ENCODE results near the gene ITPKA. TPM values are rescaled to one million over a fixed set of nuclear protein-coding genes. Genes with fewer than 3 reads are reported as not detected.
"Not testable (repeated sequence)": the region's sequence is repeated elsewhere in the genome, so short reads cannot be mapped to it uniquely, and the experiment has no call there.

ITPKA gene
- 15.5 and 17.3 TPM in 2 replicates for total RNA-seq (2014; rRNA removed; shearing (Covaris generic))

DNA sequence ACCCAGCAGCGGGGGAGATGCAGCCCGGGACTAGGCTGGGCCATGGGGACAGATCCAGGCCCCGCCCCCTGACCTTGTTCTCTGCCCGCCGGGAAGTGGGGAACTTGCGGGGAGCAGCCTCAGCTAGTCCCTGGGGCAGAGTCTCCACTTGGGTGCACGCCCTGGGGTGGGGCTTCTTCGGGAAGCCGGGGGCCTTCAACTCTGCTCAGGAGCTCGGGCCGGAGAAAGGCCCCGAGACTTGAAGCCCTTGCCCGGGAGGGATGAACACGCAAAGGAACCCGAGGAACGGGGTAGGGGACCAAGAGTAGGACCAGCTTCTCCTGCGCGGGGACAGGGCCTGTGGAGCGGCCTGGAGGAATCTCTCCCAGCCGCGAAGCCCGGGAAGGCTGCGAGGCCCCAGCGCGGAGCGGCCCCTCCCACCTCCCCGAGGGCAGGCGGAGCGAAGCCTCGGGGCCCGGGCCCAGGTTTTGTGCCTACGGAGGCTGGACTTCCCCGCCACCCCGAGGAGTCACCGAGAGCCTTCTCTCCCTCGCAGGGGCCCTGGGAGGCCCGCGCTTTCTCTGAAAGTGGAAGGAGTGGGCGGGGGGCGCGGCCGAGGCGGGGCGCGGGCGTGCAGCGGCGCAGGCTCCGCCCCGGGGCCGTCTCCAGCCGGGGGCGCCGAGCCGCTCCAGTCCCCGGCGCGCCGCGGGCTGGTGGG is at the start of gene ITPKA:
TSS of gene ITPKA (plus strand) at position 670 of the 697 bp plus-strand sequence. CDS start 54 bp downstream, outside the sequence.
- DNase-seq (ENCODE audit: low spot score), result peak; percentile 81

DNA sequence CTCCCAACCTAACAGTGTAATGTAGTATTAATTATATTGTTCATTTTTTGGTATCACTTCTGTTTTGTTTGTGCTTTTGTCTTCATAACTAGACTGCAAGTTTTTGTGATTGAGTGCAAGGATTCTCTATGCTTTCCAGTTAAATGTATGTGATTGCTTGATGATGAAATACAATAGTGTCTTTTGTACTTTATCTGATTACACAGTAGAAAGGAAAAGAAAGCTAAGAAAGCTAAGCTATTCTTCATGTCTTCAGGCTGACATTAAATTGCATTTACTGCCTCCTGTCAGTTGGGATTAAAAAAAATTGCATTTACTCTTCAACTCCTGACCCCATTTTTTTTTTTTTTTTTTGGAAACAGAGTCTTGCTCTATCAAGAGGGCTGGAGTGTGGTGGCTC is 48.3 kb upstream of the ITPKA start:
- DNase-seq (ENCODE audit: low spot score), result no peak

DNA sequence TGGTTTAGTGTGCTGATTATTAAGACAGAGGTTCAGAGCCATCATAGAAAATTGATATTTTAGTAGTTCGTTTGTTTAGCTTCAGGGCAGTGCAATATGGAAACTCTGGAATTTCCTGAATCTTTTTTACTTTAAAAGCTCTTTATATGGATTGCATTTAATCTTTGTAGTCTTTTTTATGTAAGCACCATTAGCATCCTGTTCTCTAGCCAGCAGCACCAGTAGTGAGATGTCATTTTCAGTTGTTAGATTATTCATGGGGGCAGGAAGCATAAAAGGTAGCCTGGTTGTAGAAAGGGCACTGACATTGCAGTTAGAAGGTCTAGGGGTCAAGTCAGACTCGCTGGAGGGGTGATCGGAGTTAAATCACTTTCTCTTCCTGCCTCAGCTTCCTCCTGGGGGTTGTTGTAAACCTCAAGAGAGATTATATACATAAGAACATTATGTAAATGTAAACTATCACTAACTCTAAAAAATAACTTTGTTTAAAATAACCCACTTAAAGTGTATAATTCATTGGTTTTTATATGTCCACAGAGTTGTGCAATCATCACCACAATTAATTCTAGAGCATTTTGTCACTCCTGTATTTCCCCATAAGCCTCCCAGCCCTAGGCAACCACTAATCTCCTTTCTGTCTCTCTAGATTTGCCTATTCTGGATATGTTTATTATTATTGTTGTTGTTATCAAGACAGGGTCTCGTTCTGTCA is 31.4 kb upstream of the ITPKA start:
- no peak for DNase-seq (ENCODE audit: low spot score)

DNA sequence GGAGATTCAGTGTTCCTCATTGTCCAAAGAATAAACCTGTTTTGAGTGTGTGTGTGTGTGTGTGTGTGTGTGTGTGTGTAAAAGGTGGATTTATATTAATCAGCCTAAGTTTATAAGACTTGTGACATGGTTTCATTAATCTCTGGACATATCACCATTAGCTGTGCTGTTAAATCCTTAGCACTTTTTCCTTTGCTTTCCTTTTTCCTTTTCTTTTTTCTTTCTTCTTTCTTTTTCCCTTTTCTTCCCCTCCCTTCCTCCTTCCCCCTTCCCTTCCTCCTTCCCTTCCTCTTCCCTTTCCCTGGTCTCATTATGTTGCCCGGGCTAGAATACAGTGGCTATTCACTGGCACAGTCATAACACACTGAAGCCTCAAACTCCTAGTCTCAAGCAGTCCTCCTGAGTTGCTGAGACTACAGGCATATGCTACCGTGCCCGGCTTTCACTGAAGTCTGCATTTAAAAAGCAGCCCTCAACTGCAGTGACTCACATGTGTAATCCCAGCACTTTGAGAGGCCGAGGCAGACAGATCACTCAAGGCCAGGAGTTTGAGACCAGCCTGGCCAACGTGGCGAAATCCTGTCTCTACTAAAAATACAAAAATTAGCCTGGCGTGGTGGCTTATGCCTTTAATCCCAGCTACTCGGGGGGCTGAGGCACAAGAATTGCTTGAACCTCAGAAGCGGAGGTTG is 28.6 kb upstream of the ITPKA start:
- DNase-seq (ENCODE audit: low spot score), result no peak

DNA sequence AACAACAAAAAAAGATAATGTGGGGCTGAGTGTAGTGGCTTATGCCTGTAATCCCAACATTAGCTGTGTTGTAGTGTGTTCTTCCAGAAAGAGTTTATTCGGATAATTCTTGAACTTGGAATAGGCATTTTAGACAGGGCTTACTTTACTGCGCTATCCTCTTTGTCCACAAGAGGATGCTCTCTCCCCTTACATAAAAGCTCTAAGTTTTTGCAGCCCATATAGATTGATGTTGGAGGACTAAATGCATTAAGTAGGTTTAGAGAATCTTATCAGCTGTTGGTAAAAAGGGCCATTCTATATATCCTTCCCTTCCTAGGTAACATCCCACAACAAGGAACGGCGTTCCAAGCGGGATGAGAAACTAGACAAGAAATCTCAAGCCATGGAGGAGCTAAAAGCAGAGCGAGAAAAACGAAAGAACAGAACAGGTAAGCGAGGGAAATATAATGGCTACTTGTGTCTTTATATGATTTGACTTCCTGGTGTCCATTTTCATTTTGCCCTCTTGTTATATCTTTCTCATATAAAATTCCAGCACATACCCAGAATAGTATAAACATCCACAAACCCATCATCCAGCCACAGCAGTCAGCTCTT is 27.8 kb upstream of the ITPKA start:
- peak; percentile 43 for DNase-seq (ENCODE audit: low spot score)

DNA sequence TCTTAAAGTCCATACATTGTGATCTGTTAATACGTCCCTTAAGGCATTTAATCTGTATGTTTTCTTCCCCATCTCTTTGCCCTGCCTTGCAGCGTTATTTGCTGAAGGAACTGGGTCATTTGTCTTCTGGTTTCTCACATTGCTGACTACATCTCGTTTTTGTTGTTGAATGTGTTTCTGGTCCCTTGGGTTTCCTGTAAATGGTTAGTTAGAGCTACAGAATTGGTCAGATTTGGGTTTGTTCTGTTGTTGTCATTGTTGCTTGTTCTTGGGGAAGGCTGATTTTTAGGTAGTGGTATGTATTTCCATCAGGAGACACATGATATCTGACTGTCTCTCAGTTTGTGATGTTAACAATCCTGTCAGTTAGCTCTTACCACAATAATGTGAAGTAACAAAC is 27.0 kb upstream of the ITPKA start:
- no peak for DNase-seq (ENCODE audit: low spot score)

DNA sequence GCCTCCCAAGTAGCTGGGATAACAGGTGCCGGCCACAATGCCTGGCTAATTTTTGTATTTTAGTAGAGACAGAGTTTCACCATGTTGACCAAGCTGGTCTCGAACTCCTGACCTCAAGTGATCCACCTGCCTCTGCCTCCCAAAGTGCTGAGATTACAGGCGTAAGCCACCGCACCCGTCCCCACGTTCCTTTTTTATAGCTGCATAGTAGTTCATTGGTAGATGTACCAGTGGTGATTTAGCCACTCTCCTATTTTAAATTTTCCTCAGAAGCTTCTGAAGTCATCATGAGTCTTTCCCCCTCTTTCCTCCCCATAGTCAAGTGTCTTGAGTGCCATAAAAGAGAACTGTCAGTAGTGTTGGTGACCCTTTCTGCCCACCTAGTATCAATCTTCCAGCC is 24.0 kb upstream of the ITPKA start:
- DNase-seq (ENCODE audit: low spot score), result not testable (repeated sequence)

DNA sequence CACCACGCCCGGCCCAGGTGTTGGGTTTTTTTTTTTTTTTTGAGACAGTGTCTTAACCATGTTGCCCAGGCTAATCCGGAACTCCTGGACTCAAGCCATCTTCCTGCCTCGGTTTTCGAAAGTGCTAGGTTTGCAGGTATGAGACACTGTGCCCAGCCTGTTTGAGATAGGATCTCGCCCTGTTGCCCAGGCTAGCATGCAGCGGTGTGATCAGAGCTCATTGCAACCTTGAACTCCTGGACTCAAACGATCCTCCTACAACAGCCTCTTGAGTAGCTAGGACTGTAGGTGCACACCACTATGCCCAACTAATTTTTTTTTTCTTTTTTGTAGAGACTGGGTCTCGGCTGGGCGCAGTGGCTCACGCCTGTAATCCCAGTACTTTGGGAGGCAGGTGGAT is 20.3 kb upstream of the ITPKA start:
- no peak for DNase-seq (ENCODE audit: low spot score)

DNA sequence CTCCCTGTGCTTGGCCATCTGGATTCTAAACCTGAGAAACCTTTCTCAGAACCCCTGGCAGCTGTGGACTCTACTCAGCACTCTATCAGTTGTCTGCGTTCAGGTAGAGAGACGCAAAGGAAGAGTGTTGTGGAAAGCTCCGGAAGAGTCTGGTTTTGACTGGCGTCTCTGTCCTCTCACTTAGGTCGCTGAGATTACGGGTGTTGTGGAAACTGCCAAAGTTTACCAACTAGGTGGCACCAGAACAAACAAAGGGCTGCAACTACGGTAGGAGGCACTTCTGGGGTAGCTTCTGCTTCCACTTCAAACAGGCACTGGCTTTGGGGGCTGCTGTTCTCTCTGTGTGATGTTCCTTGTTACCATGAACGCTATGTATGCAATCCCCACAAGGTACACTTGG is 19.2 kb upstream of the ITPKA start:
- DNase-seq (ENCODE audit: low spot score), result no peak

DNA sequence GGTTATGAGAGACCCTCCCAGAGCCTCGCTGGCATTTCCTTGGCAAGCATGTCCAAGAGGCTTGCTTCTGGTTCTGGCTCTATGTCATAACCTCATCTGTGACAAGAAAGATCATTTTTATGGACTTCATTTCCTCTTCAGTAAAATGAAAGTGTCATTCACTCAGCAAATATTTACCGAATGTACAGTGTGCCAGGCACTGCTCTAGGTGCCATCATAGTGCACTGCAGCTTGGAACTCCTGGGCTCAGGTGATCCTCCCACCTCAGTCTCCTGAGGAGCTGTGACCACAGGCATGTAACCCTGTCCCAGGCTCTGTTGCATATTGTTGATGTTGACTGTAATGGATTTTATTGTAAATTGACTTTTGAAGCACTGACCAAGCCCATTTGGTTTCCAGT is 18.7 kb upstream of the ITPKA start:
- no peak for DNase-seq (ENCODE audit: low spot score)

DNA sequence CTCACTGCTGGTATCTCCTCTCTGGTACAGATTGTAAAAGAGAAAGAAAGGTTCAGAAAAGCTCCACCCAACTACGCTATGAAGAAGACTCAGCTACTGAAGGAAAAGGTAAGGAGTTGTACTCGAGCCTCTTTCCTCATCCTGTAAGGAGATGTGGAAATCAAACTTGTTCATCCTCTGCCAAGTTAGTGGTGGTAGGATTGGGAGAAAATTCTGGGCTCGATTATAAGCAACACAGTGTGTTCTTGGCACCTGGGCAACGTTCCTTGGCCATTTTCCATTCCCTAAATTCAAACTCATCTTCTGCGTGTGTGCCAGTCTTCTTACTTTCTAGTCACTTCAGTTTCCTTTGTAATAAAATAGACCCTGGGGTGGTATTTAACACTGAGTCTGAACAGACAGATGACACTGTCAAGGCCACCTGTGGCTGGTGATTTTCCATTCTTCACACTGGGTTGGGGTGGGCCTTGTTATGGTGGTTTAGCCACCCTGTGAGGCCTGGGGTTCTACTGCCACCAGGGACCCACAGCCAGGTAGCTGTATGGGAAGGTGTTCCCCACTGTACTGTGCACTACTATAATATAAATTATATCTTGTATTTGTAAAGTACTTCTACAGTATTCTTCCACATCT is 17.1 kb upstream of the ITPKA start:
- no peak for DNase-seq (ENCODE audit: low spot score)

DNA sequence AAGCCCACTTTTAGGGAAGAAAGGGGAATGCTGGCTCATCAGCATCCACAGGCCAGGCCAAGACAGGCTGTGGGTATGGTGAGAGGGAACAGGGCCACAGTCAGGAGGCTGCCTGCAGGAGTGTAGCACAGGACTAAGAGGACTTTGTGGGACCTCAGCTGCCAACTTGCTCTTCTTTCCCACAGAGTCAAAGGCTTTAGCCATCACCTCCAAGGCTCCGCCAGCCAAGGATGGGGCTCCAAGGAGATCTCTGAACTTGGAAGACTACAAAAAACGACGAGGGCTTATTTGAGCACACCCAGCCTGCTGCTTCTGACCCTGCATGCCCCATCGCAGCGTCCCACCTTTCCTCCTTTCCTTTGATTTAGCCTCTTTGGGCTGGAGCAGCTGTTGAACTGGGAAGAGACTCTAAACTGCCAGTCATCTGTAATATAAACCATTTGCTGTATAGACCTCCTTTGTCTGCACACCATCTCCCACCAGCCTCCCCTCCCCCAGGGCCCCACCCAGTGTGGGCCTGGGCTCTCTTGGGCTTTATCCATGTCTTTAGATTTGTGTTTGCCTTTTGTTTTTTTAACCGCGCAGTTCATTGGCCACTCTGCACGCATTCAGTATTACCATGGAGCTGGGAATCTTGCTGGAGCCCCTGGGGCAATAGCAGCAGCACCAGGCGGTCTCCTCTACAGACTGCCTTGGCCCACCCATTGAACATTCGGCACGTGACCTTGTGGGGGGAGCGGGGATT is 13.1 kb upstream of the ITPKA start:
- no peak for DNase-seq (ENCODE audit: low spot score)

DNA sequence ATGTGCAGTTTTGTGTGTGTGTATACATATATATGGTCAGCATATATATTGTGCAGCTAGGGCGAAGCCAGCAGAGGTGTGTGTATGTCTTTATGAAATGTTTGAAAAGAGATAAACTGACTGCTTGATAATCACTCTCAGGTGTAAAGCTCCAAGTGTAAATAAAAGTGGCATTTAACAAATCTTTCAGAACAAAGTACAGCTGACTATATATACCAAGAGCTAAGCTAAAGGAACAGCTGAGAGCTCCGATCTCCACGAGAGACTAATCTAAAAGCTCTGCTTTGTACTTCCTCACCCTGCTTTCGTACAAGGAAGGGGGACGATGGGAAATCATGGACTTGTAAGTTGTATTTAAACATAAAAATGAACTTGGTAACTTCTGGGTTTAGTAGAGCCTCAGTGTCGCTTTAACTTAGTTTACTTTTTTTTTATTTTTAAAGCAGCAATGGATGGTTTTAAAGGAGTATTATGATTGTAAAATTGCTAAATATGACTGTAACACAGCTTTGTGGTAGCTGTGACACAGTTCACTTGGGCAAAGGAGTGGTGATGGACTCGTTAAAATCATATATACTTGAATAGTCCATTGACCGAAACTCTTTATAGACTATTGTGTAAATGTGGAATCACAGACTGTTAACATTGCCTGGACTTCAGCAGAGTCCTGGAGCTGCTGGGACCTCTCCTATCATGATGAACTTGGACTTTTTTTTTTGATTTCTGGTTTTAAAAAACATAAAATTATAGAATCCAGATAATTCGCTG is 11.4 kb upstream of the ITPKA start:
- DNase-seq (ENCODE audit: low spot score), result no peak

DNA sequence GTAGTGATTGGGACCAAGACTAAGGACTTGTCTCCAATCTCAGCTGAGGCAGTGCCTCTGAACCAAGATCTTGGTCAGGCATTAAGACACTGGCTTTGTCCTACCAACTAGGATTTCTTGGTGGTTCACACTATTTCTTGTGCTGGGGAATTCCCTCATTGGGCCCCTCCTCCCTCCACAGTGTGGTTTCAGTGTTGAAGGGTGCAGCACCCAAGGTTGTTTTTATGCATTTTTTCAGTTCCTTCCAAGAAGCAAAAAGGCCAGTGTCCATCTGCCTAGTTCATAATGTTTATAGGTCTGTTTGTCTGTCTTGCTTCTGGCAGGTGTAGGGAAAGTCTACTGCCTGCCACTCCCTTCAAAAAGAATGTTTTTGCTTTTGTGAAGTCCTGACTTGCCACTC is 10.6 kb upstream of the ITPKA start:
- no peak for DNase-seq (ENCODE audit: low spot score)

DNA sequence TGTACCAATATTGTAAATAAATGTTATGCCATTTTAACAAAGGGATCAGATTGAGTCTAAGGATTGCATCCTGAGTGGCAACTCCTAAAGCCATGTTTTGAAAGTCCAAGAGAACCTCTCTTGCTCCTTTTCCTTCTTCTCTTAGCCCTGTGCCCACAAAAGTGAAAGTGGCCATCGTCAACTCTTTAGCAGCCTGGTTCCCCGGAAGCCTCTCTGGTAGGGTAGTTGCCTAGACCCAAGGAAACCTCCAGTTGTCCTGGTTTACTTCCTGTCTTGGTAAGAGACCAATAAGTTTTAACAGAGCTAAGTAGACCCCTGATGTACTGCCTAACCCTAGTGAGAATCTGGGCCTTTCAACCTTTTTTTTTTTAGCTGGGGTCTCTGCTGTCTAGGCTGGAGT is 10.2 kb upstream of the ITPKA start:
- DNase-seq (ENCODE audit: low spot score), result no peak

DNA sequence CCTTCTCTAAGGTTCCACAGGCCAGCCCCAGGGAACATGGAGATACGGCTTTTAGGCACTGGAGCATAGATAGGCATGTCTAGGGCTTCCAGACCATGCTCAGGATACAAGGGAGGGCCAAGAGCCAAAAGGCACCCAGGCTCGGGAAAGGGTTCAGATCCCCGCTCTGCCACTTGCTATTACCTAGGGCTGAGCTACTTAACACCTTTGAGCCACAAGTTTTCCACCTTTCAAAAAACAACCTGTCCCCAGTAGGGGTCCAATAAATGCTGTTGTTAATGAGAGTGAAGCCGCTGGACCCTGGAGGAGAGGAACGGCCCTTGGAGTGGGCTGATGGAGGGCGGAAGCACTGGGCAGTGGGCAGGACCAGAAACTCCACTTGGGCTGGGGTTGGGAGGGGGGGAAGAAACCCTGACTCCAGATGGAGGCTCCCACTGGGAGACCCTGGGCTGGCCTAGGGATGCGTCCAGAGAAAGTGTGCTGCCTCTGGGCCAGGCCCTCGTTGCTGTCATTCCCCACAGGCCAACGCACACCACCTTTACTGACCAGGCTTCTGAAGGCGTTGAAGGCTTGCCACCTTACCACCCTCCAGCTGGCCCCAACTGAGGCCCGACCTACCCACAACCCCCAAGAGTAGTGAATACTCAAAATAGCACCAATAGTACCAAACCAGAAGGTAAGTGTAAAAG is 8.6 kb upstream of the ITPKA start:
- DNase-seq (ENCODE audit: low spot score), result no peak

DNA sequence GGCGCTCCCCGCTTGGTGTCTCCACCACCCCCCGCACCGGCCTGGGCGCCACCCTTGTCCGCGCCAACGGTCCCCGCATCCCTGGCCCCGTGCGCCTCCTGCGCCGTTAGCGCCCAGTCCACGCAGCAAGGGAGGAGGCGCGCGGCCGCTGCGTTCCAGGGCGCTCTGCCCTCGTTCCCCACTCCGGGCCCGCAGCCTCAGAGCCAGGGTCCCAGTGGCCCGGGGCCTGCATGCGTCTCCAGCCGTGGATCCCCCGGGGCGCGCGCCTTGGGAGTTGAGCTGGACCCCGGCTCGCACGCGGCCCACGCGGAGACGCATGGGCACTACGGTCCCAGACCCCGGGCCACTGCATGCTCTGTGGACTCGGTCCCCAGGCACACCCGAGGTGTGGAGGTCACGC is 7.4 kb upstream of the ITPKA start:
- DNase-seq (ENCODE audit: low spot score), result no peak

DNA sequence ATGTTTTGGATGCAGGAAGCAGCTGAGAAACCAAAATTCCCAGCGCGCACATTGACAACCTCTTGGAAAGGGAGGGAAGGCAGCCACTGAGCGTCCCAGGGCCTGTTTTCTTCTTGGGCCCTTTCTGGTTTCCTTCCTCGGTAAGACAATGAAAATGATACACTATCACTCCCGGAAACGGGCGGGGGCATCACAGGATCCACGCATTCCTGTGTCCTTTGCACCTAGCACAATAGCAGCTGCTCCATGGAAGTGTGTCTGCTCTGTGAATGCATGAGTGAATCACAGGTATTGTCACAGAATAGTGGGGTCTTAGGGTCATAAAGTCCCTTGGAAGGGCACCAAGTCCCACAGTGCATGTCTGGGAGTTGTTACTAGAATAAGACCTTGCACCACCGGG is 6.3 kb upstream of the ITPKA start:
- no peak for DNase-seq (ENCODE audit: low spot score)

DNA sequence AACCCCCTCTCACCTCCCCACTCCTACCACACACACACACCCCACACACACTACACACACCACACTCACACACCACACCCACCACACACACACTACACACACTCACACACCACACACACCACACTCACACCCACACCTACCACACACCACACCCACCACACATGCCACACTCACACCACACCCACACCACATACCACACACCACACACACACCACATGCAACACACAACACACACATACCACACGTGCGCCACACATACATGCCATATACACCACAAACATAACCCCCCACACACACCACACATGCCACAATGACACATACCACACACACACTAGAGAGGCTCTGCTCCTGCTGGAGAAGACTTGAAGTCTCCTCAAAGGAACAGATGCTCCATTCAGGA is 5.9 kb upstream of the ITPKA start:
- no peak for DNase-seq (ENCODE audit: low spot score)

DNA sequence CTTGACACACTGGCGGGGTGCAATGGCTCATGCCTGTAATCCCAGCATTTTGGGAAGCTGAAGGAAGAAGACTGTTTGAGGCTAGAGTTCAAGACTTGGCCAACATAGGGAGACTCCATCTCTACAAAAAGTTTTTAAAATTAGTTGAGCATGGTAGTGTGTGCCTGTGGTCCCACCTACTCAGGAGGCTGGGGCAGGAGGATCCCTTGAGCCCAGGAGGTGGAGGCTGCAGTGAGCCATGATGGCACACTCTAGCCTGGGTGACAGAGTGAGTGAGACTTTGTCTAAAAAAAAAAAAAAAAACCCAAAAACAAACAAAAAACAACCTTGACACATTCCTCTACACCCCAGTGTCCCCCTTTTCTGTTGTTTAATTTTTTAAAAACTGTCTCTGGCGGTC is 4.0 kb upstream of the ITPKA start:
- DNase-seq (ENCODE audit: low spot score), result no peak

All from A172 (cell line).